ENCODE results near the gene CREB1. TPM values are rescaled to one million over a fixed set of nuclear protein-coding genes. Genes with fewer than 3 reads are reported as not detected.

Gene CREB1
- total and polyA plus RNA-seq, 8 donors, result 61.1 to 83.0 (median 70.9) TPM

DNA sequence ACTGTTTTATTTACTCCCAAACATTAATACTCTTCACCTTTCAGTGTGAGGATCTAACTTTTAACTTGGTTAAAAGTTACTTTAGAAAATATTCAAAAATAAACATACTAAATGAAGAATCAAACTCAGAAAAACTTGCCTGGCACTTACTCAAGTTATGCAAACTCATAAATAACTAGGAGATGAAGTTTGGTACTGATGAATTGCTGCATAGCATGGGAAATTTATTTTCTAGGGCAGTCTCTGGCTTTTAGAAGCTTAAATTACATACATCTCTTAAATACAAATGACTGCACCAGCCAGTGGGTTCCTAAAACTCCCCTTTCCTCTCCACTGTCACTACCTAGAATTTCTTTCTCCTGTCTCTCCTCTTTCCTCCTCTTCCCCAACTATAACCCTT lies 46.7 kb upstream of the CREB1 start:
- H3K36me3 ChIP-seq, result no peaks in the 10 kb centered on the region
- no peaks in the 10 kb centered on the region for H3K9me3 ChIP-seq
- TF ChIP-seq CTCF (IDR thresholded peaks at IDR 0.05), result no peak
- no peak overlapping the region for H3K27ac ChIP-seq
- intact Hi-C loops (cut with DNase I), result no loop called here
- DNase-seq (no peak), ATAC-seq (no peak)
- no peak overlapping the region for H3K4me3 ChIP-seq
- H3K27me3 ChIP-seq, result no peaks in the 10 kb centered on the region
- peaks cover 6 to 8% of the 10 kb centered on the region in 2 donors for H3K4me1 ChIP-seq

DNA sequence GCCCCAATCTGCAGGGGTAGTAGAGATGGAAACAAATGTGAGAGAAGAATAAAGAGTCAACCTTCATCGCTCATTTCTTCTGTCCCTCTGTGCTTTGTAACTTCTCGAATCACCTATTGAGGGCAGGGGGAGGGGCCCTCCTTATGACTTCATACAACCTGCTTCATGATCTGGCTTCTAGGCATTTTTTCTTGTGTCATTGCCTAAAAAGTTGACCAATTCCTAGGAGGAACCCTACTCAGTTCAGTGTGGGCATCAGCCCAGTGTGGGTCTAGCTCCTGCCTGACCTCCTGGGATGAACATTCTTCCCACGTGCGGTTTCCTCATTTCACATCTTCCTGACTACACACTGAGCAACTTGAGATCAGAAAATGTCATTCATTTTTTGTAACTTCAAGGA lies 46.3 kb upstream of the CREB1 start:
- H3K27ac ChIP-seq, result no peak overlapping the region
- no peaks in the 10 kb centered on the region for H3K27me3 ChIP-seq
- intact Hi-C loops (cut with DNase I), result no loop called here
- no peak overlapping the region for H3K4me3 ChIP-seq
- no peaks in the 10 kb centered on the region for H3K9me3 ChIP-seq
- H3K36me3 ChIP-seq, result no peaks in the 10 kb centered on the region
- DNase-seq, result no peak
- no peak for TF ChIP-seq CTCF (IDR thresholded peaks at IDR 0.05)
- no peak for ATAC-seq
- H3K4me1 ChIP-seq, result peaks cover 6 to 8% of the 10 kb centered on the region in 2 donors

DNA sequence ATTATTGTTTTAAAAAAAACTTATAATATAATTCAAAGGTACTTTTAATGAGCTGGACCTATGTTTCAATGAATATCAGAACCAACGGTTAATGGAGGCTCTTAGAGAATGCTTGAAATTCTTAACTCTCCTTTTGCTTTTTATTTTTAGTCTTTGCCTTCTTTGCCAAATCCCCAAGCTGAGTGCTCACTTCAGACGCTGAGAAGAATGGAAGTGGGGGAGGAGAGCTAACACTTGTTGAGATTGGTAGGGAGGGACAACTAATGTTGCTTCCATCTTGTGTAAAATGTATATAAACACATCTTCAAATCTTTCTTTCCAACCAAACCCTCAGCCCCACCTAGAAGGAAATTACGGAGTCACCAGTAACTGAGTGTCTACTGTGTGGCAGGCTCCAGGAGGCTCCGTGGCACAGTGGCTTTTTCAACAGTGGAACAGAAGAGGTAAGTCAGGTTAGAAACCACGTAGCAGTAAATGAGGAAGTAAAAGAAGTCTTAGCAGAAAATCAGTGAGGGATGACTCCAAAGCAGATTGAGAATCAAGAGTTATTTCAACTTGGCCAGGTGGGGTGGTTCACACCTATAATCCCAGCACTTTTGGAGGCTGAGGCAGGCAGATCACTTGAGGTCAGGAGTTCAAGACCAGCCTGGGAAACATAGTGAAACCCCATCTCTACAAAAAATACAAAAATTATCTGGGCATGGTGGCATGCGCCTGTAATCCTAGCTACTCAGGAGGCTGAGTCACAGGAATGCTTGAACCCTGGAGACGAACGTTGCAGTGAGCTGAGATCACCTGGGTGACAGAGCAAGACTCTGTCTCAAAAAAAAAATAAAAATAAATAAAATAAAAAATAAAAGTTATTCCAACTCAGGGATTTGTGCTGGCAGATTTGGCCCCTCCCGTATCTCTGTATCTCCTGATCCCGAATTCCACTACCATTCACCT lies 45.0 kb upstream of the CREB1 start:
- Histone ChIP-seq H3K4me3 (no peak overlapping the region), H3K27ac (peak overlapping the region in 1 of 2 donors; percentile 36), H3K36me3 (no peaks in the 10 kb centered on the region), H3K9me3 (no peaks in the 10 kb centered on the region), H3K27me3 (no peaks in the 10 kb centered on the region), H3K4me1 (peaks cover 6 to 8% of the 10 kb centered on the region in 2 donors)
- DNase-seq (no peak), ATAC-seq (peak; percentile 70)
- intact Hi-C loops (cut with DNase I), result no loop called here
- no peak for TF ChIP-seq CTCF (IDR thresholded peaks at IDR 0.05)

GRCh38 chr2:207487650-207488311 lies 42.0 kb upstream of the CREB1 start:
- H3K4me3 ChIP-seq, result no peak overlapping the region
- no peak for ATAC-seq
- H3K27ac ChIP-seq, result no peak overlapping the region
- no peak for DNase-seq
- no peaks in the 10 kb centered on the region for H3K27me3 ChIP-seq
- intact Hi-C loops (cut with DNase I), result no loop called here
- H3K9me3 ChIP-seq, result no peaks in the 10 kb centered on the region
- H3K4me1 ChIP-seq, result no peaks in the 10 kb centered on the region
- no peaks in the 10 kb centered on the region for H3K36me3 ChIP-seq
- TF ChIP-seq CTCF (IDR thresholded peaks at IDR 0.05), result no peak

- no peak overlapping the region for H3K27ac ChIP-seq
- no peaks in the 10 kb centered on the region for H3K27me3 ChIP-seq
- ATAC-seq (no peak), DNase-seq (no peak)
- H3K4me3 ChIP-seq, result no peak overlapping the region
- H3K9me3 ChIP-seq, result no peaks in the 10 kb centered on the region
- H3K36me3 ChIP-seq, result no peaks in the 10 kb centered on the region
- no peaks in the 10 kb centered on the region for H3K4me1 ChIP-seq
- no peak for TF ChIP-seq CTCF (IDR thresholded peaks at IDR 0.05)
- intact Hi-C loops (cut with DNase I), result no loop called here
Observed at GRCh38 chr2:207489251-207489650, 40.5 kb upstream of the CREB1 start.
